H1 (cell line): ENCODE data around the gene GALNT7. TPM values are rescaled to one million over a fixed set of nuclear protein-coding genes. Genes with fewer than 3 reads are reported as not detected.

Experiments used
- CTCF ChIA-PET: fragments of 300-600 bp; sonication (Branson Sonifier 250); formaldehyde crosslinking; loops from one replicate; lab custom pipeline; 2021; ENCODE audit not compliant: partially characterized antibody; lab: Charles Lee
- POLR2A ChIA-PET: fragments of 300-600 bp; sonication (Branson Sonifier 250); formaldehyde crosslinking; loops from one replicate; lab custom pipeline; 2021; ENCODE audit warnings: inconsistent platforms; ENCODE audit not compliant: partially characterized antibody; lab: Charles Lee
- DNase-seq, 2 experiments: peaks; one replicate each; pipeline versions ENCODE4 v3.0.0 to v3.0.0-alpha.2; 2010 to 2022; ENCODE audit warnings: low spot score in 2 of 2, low read depth in 1 of 2, mixed read lengths in 1 of 2
- FAIRE-seq: peaks from 2 replicates; lab custom pipeline; 2011; peaks lifted over from hg19 to GRCh38; lab: Jason Lieb, UNC
- H2AFZ ChIP-seq: 2 replicates; pipeline ENCODE4 v1.8.1; 2012; ENCODE audit warnings: low read length, inconsistent platforms
- H2AK5ac ChIP-seq: 2 replicates; pipeline ENCODE4 v1.6.1; 2013; ENCODE audit warnings: low read depth, low read length
- H2BK120ac ChIP-seq: replicated peaks from 2 replicates; pipeline ENCODE3; 2013; ENCODE audit warnings: low read depth, low read length, inconsistent platforms
- H2BK12ac ChIP-seq: 2 replicates; pipeline ENCODE4 v1.6.1; 2013; ENCODE audit warnings: low read depth, low read length
- H2BK15ac ChIP-seq: 2 replicates; pipeline ENCODE4 v1.6.1; 2013; ENCODE audit warnings: low read length
- H2BK20ac ChIP-seq: 2 replicates; pipeline ENCODE4 v1.6.1; 2013; ENCODE audit warnings: low read length
- H2BK5ac ChIP-seq: 2 replicates; pipeline ENCODE4 v1.6.1; 2013; ENCODE audit warnings: low read depth, low read length
- H3K14ac ChIP-seq: 2 replicates; pipeline ENCODE4 v1.6.1; 2013; ENCODE audit warnings: inconsistent platforms; ENCODE audit not compliant: insufficient read length
- H3K18ac ChIP-seq: 2 replicates; pipeline ENCODE4 v1.6.1; 2013; ENCODE audit warnings: low read length; ENCODE audit errors: extremely low read depth
- H3K23ac ChIP-seq: 2 replicates; pipeline ENCODE4 v1.6.1; 2013; ENCODE audit warnings: inconsistent platforms; ENCODE audit not compliant: insufficient read length
- H3K23me2 ChIP-seq: 2 replicates; pipeline ENCODE4 v1.6.1; 2013; ENCODE audit warnings: low read depth, low read length
- H3K27ac ChIP-seq: 2 replicates; pipeline ENCODE4 v1.6.1; 2011; ENCODE audit warnings: low read depth, low read length, inconsistent platforms
- H3K27me3 ChIP-seq, 4 experiments: replicated peaks in 1 of 4; 1 replicate in 1 of 4; 2 replicates in 3 of 4; pipeline versions ENCODE4 v1.6.1 to v1.8.1; 2011 to 2013; ENCODE audit warnings: low read length in 3 of 4, mild to moderate bottlenecking in 3 of 4, inconsistent platforms in 2 of 4, mixed read lengths in 2 of 4, moderate library complexity in 1 of 4; ENCODE audit not compliant: control insufficient read depth in 3 of 4, insufficient read depth in 3 of 4; ENCODE audit errors: extremely low read depth in 1 of 4
- H3K36me3 ChIP-seq, 4 experiments: 2 replicates each; pipeline versions ENCODE4 v1.6.1 to v1.8.1; 2011 to 2013; ENCODE audit warnings: mild to moderate bottlenecking in 4 of 4, low read length in 3 of 4, moderate library complexity in 2 of 4, control low read depth in 1 of 4, inconsistent platforms in 1 of 4; ENCODE audit not compliant: insufficient read depth in 4 of 4, control insufficient read depth in 2 of 4
- H3K4ac ChIP-seq: replicated peaks from 2 replicates; pipeline ENCODE3; 2013; ENCODE audit warnings: low read length, low read depth, mixed read lengths, inconsistent platforms; ENCODE audit not compliant: insufficient read length
- H3K4me1 ChIP-seq, 4 experiments: replicated peaks in 1 of 4; 1 replicate in 1 of 4; 2 replicates in 3 of 4; pipeline versions ENCODE4 v1.6.1 to v1.8.1; 2011 to 2013; ENCODE audit warnings: low read length in 3 of 4, inconsistent platforms in 2 of 4, mixed read lengths in 1 of 4; ENCODE audit not compliant: insufficient read depth in 4 of 4, control insufficient read depth in 3 of 4
- H3K4me2 ChIP-seq, 2 experiments: 2 replicates each; pipeline versions ENCODE4 v1.6.1 to v1.8.1; 2011 to 2013; ENCODE audit warnings: low read depth in 2 of 2, low read length in 2 of 2, control low read depth in 1 of 2, inconsistent platforms in 1 of 2, mild to moderate bottlenecking in 1 of 2; ENCODE audit not compliant: insufficient read depth in 1 of 2
- H3K4me3 ChIP-seq, 4 experiments: fragments of 200-600, 300-600 bp in 1 of 4; sonication (generic), shearing (Covaris generic), sonication (Bioruptor Twin) in 1 of 4; 2 replicates each; pipeline versions ENCODE4 v1.5.1 to v1.8.1; 2011 to 2016; ENCODE audit warnings: low read length in 4 of 4, low read depth in 3 of 4, control low read depth in 2 of 4, inconsistent platforms in 2 of 4, mild to moderate bottlenecking in 2 of 4, mixed read lengths in 1 of 4, moderate library complexity in 1 of 4; ENCODE audit not compliant: insufficient read depth in 2 of 4; ENCODE audit errors: extremely low read depth in 1 of 4
- H3K56ac ChIP-seq: replicated peaks from 2 replicates; pipeline ENCODE3; 2013; ENCODE audit warnings: low read depth, mild to moderate bottlenecking, mixed read lengths, low read length, inconsistent platforms; ENCODE audit not compliant: insufficient read length
- H3K79me1 ChIP-seq: 2 replicates; pipeline ENCODE4 v1.6.1; 2013; ENCODE audit warnings: low read depth, low read length, control low read depth
- H3K79me2 ChIP-seq, 2 experiments: 2 replicates each; pipeline versions ENCODE4 v1.6.1 to v1.8.1; 2012 to 2013; ENCODE audit warnings: low read length in 2 of 2, mild to moderate bottlenecking in 2 of 2, inconsistent platforms in 1 of 2; ENCODE audit not compliant: insufficient read depth in 2 of 2, control insufficient read depth in 1 of 2
- H3K9ac ChIP-seq, 4 experiments: replicated peaks in 1 of 4; 1 replicate in 1 of 4; 2 replicates in 3 of 4; pipeline versions ENCODE4 v1.6.1 to v1.8.1; 2011 to 2013; ENCODE audit warnings: low read depth in 3 of 4, low read length in 3 of 4, control low read depth in 2 of 4, mild to moderate bottlenecking in 2 of 4, moderate library complexity in 2 of 4, inconsistent platforms in 1 of 4; ENCODE audit errors: extremely low read depth in 1 of 4
- H3K9me3 ChIP-seq, 2 experiments: 2 replicates each; pipeline versions ENCODE4 v1.6.1 to v1.8.1; 2012 to 2013; ENCODE audit warnings: mild to moderate bottlenecking in 2 of 2, moderate library complexity in 2 of 2, control low read depth in 1 of 2, inconsistent platforms in 1 of 2, low read depth in 1 of 2, low read length in 1 of 2, mixed read lengths in 1 of 2; ENCODE audit not compliant: insufficient read depth in 2 of 2
- H4K20me1 ChIP-seq, 2 experiments: replicated peaks in 1 of 2; 2 replicates each; pipeline versions ENCODE3 to v1.8.1; 2011 to 2013; ENCODE audit warnings: inconsistent platforms in 2 of 2, low read length in 2 of 2, mild to moderate bottlenecking in 1 of 2; ENCODE audit not compliant: insufficient read depth in 2 of 2, control insufficient read depth in 1 of 2
- H4K5ac ChIP-seq: 2 replicates; pipeline ENCODE4 v1.6.1; 2013; ENCODE audit warnings: low read length, low read depth, mixed read lengths, inconsistent platforms; ENCODE audit not compliant: insufficient read length
- H4K8ac ChIP-seq: 2 replicates; pipeline ENCODE4 v1.8.0; 2013; ENCODE audit warnings: mild to moderate bottlenecking, moderate library complexity, low read length, inconsistent platforms; ENCODE audit not compliant: insufficient read depth; ENCODE audit errors: extremely low read depth
- H4K91ac ChIP-seq: replicated peaks from 2 replicates; pipeline ENCODE3; 2013; ENCODE audit warnings: low read length, mixed read lengths, inconsistent platforms; ENCODE audit not compliant: insufficient read length
- CREB1 ChIP-seq: IDR thresholded peaks from 2 replicates; pipeline ENCODE4 v1.6.1; 2012; ENCODE audit warnings: inconsistent platforms
- JUND ChIP-seq: IDR thresholded peaks from 2 replicates; pipeline ENCODE4 v1.6.1; 2011; ENCODE audit warnings: mild to moderate bottlenecking, improper control_type of control experiment, low read length
- PHF8 ChIP-seq: fragments of 200-600 bp; sonication (generic); conservative IDR thresholded peaks from 2 replicates; pipeline ENCODE4 v1.7.1; 2012; ENCODE audit warnings: low read depth, mild to moderate bottlenecking, inconsistent platforms, low read length, moderate library complexity
- SP4 ChIP-seq: IDR thresholded peaks from 2 replicates; pipeline ENCODE4 v1.6.1; 2012; ENCODE audit warnings: low read length, inconsistent platforms
- WGBS, 2 experiments: shearing (Covaris generic) in 1 of 2; methylation state at CpG; one replicate each; pipeline versions ENCODE4 v1.1.6 to v1.1.7; 2013 to 2015; ENCODE audit warnings: low lambda C conversion rate in 2 of 2, mixed read lengths in 2 of 2, inconsistent platforms in 1 of 2, low coverage in 1 of 2, missing lambda C conversion rate in 1 of 2; ENCODE audit not compliant: insufficient replicate concordance in 2 of 2, insufficient coverage in 1 of 2, insufficient read length in 1 of 2; ENCODE audit errors: extremely low coverage in 1 of 2, missing lambda C conversion rate in 1 of 2; 5-methylcytosine and 5-hydroxymethylcytosine counted together
- polyA plus RNA-seq, 7 experiments: library from polyadenylated mRNA; depleted of rRNA in 3 of 7; stranded (reverse) in 5 of 7; unstranded in 2 of 7; fragments of >200 nt in 5 of 7; fragments of 200-250 nt in 2 of 7; gene quantifications; 1 replicate in 5 of 7; 2 replicates in 1 of 7; 4 replicates in 1 of 7; pipeline versions ENCODE4 v1.2.1 to v1.2.3, GENCODE V29; 2011 to 2013; ENCODE audit warnings: missing spikeins in 2 of 7, mixed read lengths in 2 of 7
- total RNA-seq: library from RNA; stranded (reverse); fragmentation: NEBNext Ultra II Directional; extraction: Animal tissue kit (Norgen Biotek cat#: 25700); gene quantifications from 2 replicates; pipeline ENCODE4 v1.2.1, GENCODE V29; 2021

Gene GALNT7
- total and polyA plus RNA-seq, 2 of the 8 experiments (the other 6 are each of a cell fraction or from before 2014, with no cell fraction given): 22.4 to 85.5 TPM

GRCh38 chr4:173191623-173192041, 23.0 kb downstream of the GALNT7 start:
- POLR2A ChIA-PET: no interaction called here
- no peak overlapping the region for H3K9ac ChIP-seq

More at GRCh38 chr4:173191623-173192041, 23.0 kb downstream of the GALNT7 start:
- Histone ChIP-seq H4K20me1 (peaks cover 0 to 3% of the 10 kb centered on the region in 2 experiments), H3K27me3 (no peaks in the 10 kb centered on the region), H3K56ac (no peak overlapping the region), H3K9me3 (no peaks in the 10 kb centered on the region), H2BK20ac (no peak overlapping the region), H3K4me1 (peaks cover 0 to 17% (median 2%) of the 10 kb centered on the region in 4 experiments; a peak in 3 of 7 replicates), H2BK5ac (no peak overlapping the region), H3K79me2 (peaks cover 3 to 97% of the 10 kb centered on the region in 2 experiments; a peak in 3 of 4 replicates), H3K27ac (no peak overlapping the region), H3K4ac (no peak overlapping the region), H2BK12ac (peak overlapping the region; percentile 28; the same call in 1 of the 2 replicates), H3K23ac (no peak overlapping the region), H3K14ac (no peak overlapping the region), H3K23me2 (no peaks in the 10 kb centered on the region), H3K18ac (no peak overlapping the region), H2AK5ac (no peak overlapping the region; the same call in 1 of the 2 replicates), H2BK120ac (no peak overlapping the region), H4K5ac (no peak overlapping the region), H2BK15ac (no peak overlapping the region), H3K79me1 (no peaks in the 10 kb centered on the region; the same call in 1 of the 2 replicates), H4K91ac (no peak overlapping the region), H3K4me2 (peak overlapping the region; percentile 2 to 7; a peak in 2 of 4 replicates), H4K8ac (no peak overlapping the region), H2AFZ (no peak overlapping the region), H3K36me3 (no peaks in the 10 kb centered on the region), H3K4me3 (no peak overlapping the region)
- 63% methylated on average over 3 of the region's 3 CpGs; no CpG with 5 or more reads in 1 of the 2 experiments for WGBS, 2 experiments
- TF ChIP-seq CREB1: no peak
- no peak for TF ChIP-seq JUND
- TF ChIP-seq PHF8: no peak
- no peak for TF ChIP-seq SP4
- CTCF ChIA-PET: interaction anchor here (0.6 to 2.0 kb wide), 3 partner anchors 20 to 162 kb away, joined by 4 to 5 read pairs (median 4); no protein-coding TSS in a partner anchor
- DNase-seq: no peak
- peak; percentile 7 for FAIRE-seq
